GM12878 (cell line): ENCODE data around the gene PTPRN2. TPM values are rescaled to one million over a fixed set of nuclear protein-coding genes. Genes with fewer than 3 reads are reported as not detected.

ENCODE experiments used
- ATAC-seq: fragments of 200-7000 bp; cut with Tn5 transposase; 3 replicates; pipeline ENCODE4 v1.9.1; 2020; ENCODE audit warnings: mild to moderate bottlenecking, moderate library complexity
- BruUV-seq: library from RNA; stranded (reverse); fragments of 400-500 nt; replicated peaks from 2 replicates; lab custom pipeline; 2021; lab: Mats Ljungman, UMichigan
- CTCF ChIA-PET: fragments of 300-600 bp; sonication (Branson Sonifier 250); formaldehyde crosslinking; extraction: SDS; loops from one replicate; lab custom pipeline; 2021; ENCODE audit warnings: inconsistent platforms; lab: Yijun Ruan, JAX
- POLR2A ChIA-PET: fragments of 350-600 bp; formaldehyde crosslinking; extraction: SDS; loops from one replicate; lab custom pipeline; 2021; ENCODE audit warnings: inconsistent platforms; lab: Charles Lee
- RAD21 ChIA-PET: fragments of 300-600 bp; sonication (Branson Sonifier 250); formaldehyde crosslinking; loops from one replicate; lab custom pipeline; 2023; ENCODE audit warnings: antibody characterized with exemption; ENCODE audit not compliant: unreplicated experiment; lab: Charles Lee
- SMC1A ChIA-PET: fragments of 300-600 bp; sonication (Branson Sonifier 250); formaldehyde crosslinking; loops from one replicate; lab custom pipeline; 2023; ENCODE audit not compliant: unreplicated experiment, uncharacterized antibody; lab: Charles Lee
- DNase-seq: peaks from one replicate; pipeline ENCODE4 v3.0.0-alpha.2; 2011; ENCODE audit warnings: low read depth, low spot score
- FAIRE-seq: peaks from 3 replicates; lab custom pipeline; 2011; peaks lifted over from hg19 to GRCh38; lab: Jason Lieb, UNC
- H2AFZ ChIP-seq: 2 replicates; pipeline ENCODE4 v1.6.0; 2011; ENCODE audit warnings: low read depth, low read length, control low read depth; ENCODE audit not compliant: control insufficient read depth
- H3K27ac ChIP-seq: 2 replicates; pipeline ENCODE4 v1.5.1; 2011; ENCODE audit warnings: control low read depth; ENCODE audit not compliant: control insufficient read depth, insufficient read depth
- H3K27me3 ChIP-seq, 2 experiments: replicated peaks in 1 of 2; 2 replicates each; pipeline versions ENCODE4 v1.6.0 to v1.6.1; 2011; ENCODE audit warnings: low read length in 1 of 2; ENCODE audit not compliant: control insufficient read depth in 2 of 2, insufficient read depth in 2 of 2
- H3K36me3 ChIP-seq, 2 experiments: 2 replicates each; pipeline ENCODE4 v1.5.1; 2011; ENCODE audit warnings: low read length in 1 of 2; ENCODE audit not compliant: control insufficient read depth in 2 of 2, insufficient read depth in 2 of 2
- H3K4me1 ChIP-seq: 2 replicates; pipeline ENCODE4 v1.6.1; 2011; ENCODE audit warnings: mild to moderate bottlenecking, low read length, moderate library complexity, mixed read lengths; ENCODE audit not compliant: control insufficient read depth, insufficient read depth
- H3K4me2 ChIP-seq: 2 replicates; pipeline ENCODE4 v1.6.0; 2011; ENCODE audit warnings: control low read depth; ENCODE audit not compliant: control insufficient read depth, insufficient read depth
- H3K4me3 ChIP-seq: fragments of 200-600 bp; sonication (generic); 2 replicates; pipeline ENCODE4 v1.5.1; 2016
- H3K79me2 ChIP-seq: 2 replicates; pipeline ENCODE4 v1.6.0; 2011; ENCODE audit warnings: low read length; ENCODE audit not compliant: control insufficient read depth, insufficient read depth
- H3K9ac ChIP-seq: 2 replicates; pipeline ENCODE4 v1.8.0; 2011; ENCODE audit warnings: low read length, control low read depth, mixed read lengths; ENCODE audit not compliant: control insufficient read depth, insufficient read depth
- H3K9me3 ChIP-seq: replicated peaks from 3 replicates; pipeline ENCODE4 v1.5.1; 2011; ENCODE audit warnings: mild to moderate bottlenecking, low read length; ENCODE audit not compliant: control insufficient read depth, insufficient read depth
- H4K20me1 ChIP-seq: 2 replicates; pipeline ENCODE4 v1.6.0; 2011; ENCODE audit not compliant: control insufficient read depth, insufficient read depth
- BCLAF1 ChIP-seq: fragments of 450-650 bp; IDR thresholded peaks from 2 replicates; pipeline ENCODE4 v1.6.1; 2017; ENCODE audit warnings: antibody characterized with exemption, mild to moderate bottlenecking, moderate library complexity
- E2F4 ChIP-seq: IDR thresholded peaks from 2 replicates; pipeline ENCODE4 v1.6.1; 2012; ENCODE audit warnings: low read depth, low read length, improper control_type of control experiment
- IRF5 ChIP-seq: fragments of 450-650 bp; IDR thresholded peaks from 2 replicates; pipeline ENCODE4 v1.6.1; 2017; ENCODE audit warnings: borderline replicate concordance
- MYB ChIP-seq: fragments of 150-350 bp; IDR thresholded peaks from 2 replicates; pipeline ENCODE4 v1.6.1; 2014; ENCODE audit warnings: mild to moderate bottlenecking, low read depth, low read length, borderline replicate concordance
- TAF1 ChIP-seq: IDR thresholded peaks from 2 replicates; pipeline ENCODE4 v1.6.1; 2011; ENCODE audit warnings: mild to moderate bottlenecking, low read depth, low read length, borderline replicate concordance
- WRNIP1 ChIP-seq: IDR thresholded peaks from 2 replicates; pipeline ENCODE4 v1.6.1; 2011; ENCODE audit warnings: low read depth, low read length, improper control_type of control experiment, borderline replicate concordance
- ZBTB33 ChIP-seq: fragments of 450-650 bp; IDR thresholded peaks from 2 replicates; pipeline ENCODE4 v1.6.1; 2017; ENCODE audit warnings: mild to moderate bottlenecking
- ZBTB40 ChIP-seq: fragments of 450-650 bp; IDR thresholded peaks from 2 replicates; pipeline ENCODE4 v1.6.1; 2016; ENCODE audit warnings: mild to moderate bottlenecking, moderate library complexity, borderline replicate concordance
- ZSCAN29 ChIP-seq: fragments of 450-650 bp; IDR thresholded peaks from 2 replicates; pipeline ENCODE4 v1.6.1; 2017; ENCODE audit warnings: mild to moderate bottlenecking, moderate library complexity
- WGBS: methylation state at CpG from one replicate; pipeline ENCODE4 v1.1.6; 2016; ENCODE audit warnings: low lambda C conversion rate; ENCODE audit not compliant: insufficient replicate concordance, insufficient coverage; ENCODE audit errors: missing lambda C conversion rate; 5-methylcytosine and 5-hydroxymethylcytosine counted together
- in situ Hi-C: fragments of 300-500 bp; cut with MboI; formaldehyde crosslinking; loops from 9 replicates; pipeline ENCODE4 v1.14.3; 2018; ENCODE audit warnings: mixed read lengths
- intact Hi-C: fragments of 100-400 bp; cut with micrococcal nuclease; formaldehyde crosslinking; loops from one replicate; pipeline ENCODE4 v1.14.2; 2022; ENCODE audit not compliant: unreplicated experiment
- polyA plus RNA-seq, 11 experiments: library from polyadenylated mRNA; depleted of rRNA in 4 of 11; unstranded in 6 of 11; stranded (reverse) in 5 of 11; fragments of >200 nt; fragmentation: Nextera tagmentation in 4 of 11; fragmentation: Illumina TruSeq in 1 of 11; extraction: Ambion mirVana in 4 of 11; extraction: Trizol in 1 of 11; gene quantifications; 1 replicate in 1 of 11; 2 replicates in 10 of 11; pipeline versions ENCODE4 v1.2.1 to v1.2.3, GENCODE V29; 2011 to 2016; ENCODE audit warnings: inconsistent platforms in 2 of 11, missing spikeins in 2 of 11, low read depth in 1 of 11
- total RNA-seq, 4 experiments: library from RNA; depleted of rRNA in 3 of 4; stranded (reverse); fragments of >200 nt in 3 of 4; fragmentation: Illumina TruSeq in 1 of 4; extraction: Trizol in 1 of 4; gene quantifications; 2 replicates each; pipeline versions ENCODE4 v1.2.1 to v1.2.3, GENCODE V29; 2013 to 2021

The PTPRN2 gene
- total and polyA plus RNA-seq, 10 of the 15 experiments (the other 5 are each of a cell fraction or from before 2014, with no cell fraction given) = 5.4 TPM; not detected in 9

- TF ChIP-seq ZBTB40 = no peak
Observed at GRCh38 chr7:158134824-158135223, 452.8 kb downstream of the PTPRN2 start (continued).

- ChIA-PET CTCF (no interaction called here), SMC1A (no interaction called here), POLR2A (no interaction called here), RAD21 (no interaction called here)
- Histone ChIP-seq H3K36me3 (no peaks in the 10 kb centered on the region), H3K4me3 (no peak overlapping the region), H3K4me1 (no peaks in the 10 kb centered on the region), H3K27me3 (no peaks in the 10 kb centered on the region), H3K79me2 (no peaks in the 10 kb centered on the region), H3K27ac (no peak overlapping the region), H3K9me3 (peaks cover 4% of the 10 kb centered on the region; the same call in 1 of the 3 replicates), H2AFZ (no peak overlapping the region), H4K20me1 (no peaks in the 10 kb centered on the region), H3K9ac (no peak overlapping the region), H3K4me2 (no peak overlapping the region)
- FAIRE-seq (no peak), DNase-seq (no peak), ATAC-seq (no peak)
- no TSS peak for BruUV-seq
- intact Hi-C loops = no loop called here
- in situ Hi-C loops = no loop called here
- 63% methylated on average over 36 of the region's 36 CpGs for WGBS
- no peak for TF ChIP-seq ZSCAN29
- TF ChIP-seq MYB = no peak
- no peak for TF ChIP-seq BCLAF1
- no peak for TF ChIP-seq E2F4
- TF ChIP-seq WRNIP1 = no peak
- no peak for TF ChIP-seq TAF1
- no peak for TF ChIP-seq IRF5
- TF ChIP-seq ZBTB33 = no peak
Observed at GRCh38 chr7:158133515-158134271, 453.9 kb downstream of the PTPRN2 start.
